Nephron progenitor cell (in vitro differentiated cells): Measurements from ENCODE around the gene CLASP1.
A peak's percentile ranks its signal among the peaks of the same experiment; 100 is the strongest.

Experiments used
- DNase-seq: peaks from one replicate; pipeline ENCODE4 v3.0.0; 2021
- H3K27ac Mint-ChIP-seq: 2 replicates; pipeline ENCODE4 v1.8.0; 2021; ENCODE audit warnings: mild to moderate bottlenecking, moderate library complexity, mixed read lengths
- H3K27me3 Mint-ChIP-seq: 2 replicates; pipeline ENCODE4 v1.8.0; 2021; ENCODE audit warnings: mild to moderate bottlenecking, low read depth, mixed read lengths; ENCODE audit not compliant: poor library complexity
- H3K36me3 Mint-ChIP-seq: 2 replicates; pipeline ENCODE4 v1.8.0; 2021; ENCODE audit warnings: low read depth, mixed read lengths
- H3K4me1 Mint-ChIP-seq: 2 replicates; pipeline ENCODE4 v1.8.0; 2021; ENCODE audit warnings: mixed read lengths
- H3K4me3 Mint-ChIP-seq: 2 replicates; pipeline ENCODE4 v1.8.0; 2021; ENCODE audit warnings: mild to moderate bottlenecking, moderate library complexity, mixed read lengths
- H3K9me3 Mint-ChIP-seq: 2 replicates; pipeline ENCODE4 v1.8.0; 2021; ENCODE audit warnings: mild to moderate bottlenecking, moderate library complexity, mixed read lengths
- TF ChIP-seq, protein P1 (sequence below): fragments of 200-600 bp; sonication (generic); IDR thresholded peaks from 2 replicates; pipeline ENCODE4 v1.5.0; 2021; ENCODE audit warnings: antibody characterized with exemption

Gene CLASP1

DNA sequence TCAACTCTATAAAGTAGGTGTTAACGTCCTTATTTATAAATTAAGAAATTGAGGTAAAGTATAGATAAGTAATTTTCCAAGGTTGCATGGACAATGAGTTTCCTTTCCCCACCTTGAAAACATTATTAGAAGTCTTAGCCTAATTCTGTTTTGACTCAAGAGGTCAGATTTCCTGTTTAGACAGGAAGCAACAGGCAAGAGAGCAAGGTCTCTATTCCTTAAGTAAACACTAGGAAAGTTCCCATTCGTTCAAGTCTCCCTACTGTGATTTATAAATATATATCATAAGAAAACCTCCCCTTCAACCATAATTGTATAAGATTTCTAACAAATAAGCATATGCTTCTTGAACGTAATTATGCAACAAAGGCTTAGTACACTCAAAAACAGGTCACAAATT is 40.3 kb downstream of the CLASP1 start:
- peaks cover 56% of the 10 kb centered on the region for H3K36me3 Mint-ChIP-seq
- no peak overlapping the region for H3K4me3 Mint-ChIP-seq
- no peaks in the 10 kb centered on the region for H3K4me1 Mint-ChIP-seq
- H3K27me3 Mint-ChIP-seq = no peaks in the 10 kb centered on the region
- H3K9me3 Mint-ChIP-seq = peaks cover 6% of the 10 kb centered on the region
- no peak for DNase-seq
- TF ChIP-seq, protein P1, sequence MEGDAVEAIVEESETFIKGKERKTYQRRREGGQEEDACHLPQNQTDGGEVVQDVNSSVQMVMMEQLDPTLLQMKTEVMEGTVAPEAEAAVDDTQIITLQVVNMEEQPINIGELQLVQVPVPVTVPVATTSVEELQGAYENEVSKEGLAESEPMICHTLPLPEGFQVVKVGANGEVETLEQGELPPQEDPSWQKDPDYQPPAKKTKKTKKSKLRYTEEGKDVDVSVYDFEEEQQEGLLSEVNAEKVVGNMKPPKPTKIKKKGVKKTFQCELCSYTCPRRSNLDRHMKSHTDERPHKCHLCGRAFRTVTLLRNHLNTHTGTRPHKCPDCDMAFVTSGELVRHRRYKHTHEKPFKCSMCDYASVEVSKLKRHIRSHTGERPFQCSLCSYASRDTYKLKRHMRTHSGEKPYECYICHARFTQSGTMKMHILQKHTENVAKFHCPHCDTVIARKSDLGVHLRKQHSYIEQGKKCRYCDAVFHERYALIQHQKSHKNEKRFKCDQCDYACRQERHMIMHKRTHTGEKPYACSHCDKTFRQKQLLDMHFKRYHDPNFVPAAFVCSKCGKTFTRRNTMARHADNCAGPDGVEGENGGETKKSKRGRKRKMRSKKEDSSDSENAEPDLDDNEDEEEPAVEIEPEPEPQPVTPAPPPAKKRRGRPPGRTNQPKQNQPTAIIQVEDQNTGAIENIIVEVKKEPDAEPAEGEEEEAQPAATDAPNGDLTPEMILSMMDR = no peak
- H3K27ac Mint-ChIP-seq = no peak overlapping the region

DNA sequence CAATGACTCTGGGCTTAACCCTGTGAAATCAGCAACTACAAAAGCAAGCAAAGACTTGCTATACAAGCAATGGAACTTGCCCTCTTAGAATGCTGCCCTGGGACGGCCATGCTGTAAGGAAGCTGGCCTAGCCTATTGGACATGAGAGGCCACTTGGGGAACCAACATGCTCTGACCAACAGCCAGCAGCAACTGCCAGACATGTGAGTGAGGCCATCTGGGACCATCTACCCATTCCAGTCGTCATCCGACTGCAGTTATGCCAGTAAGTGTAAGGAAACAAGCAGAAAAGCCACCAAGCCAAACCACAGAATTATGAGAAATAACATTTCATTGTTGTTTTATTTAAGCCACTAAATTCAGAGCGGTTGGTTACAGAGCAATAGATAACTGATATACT is 40.9 kb downstream of the CLASP1 start:
- Mint-ChIP-seq H3K4me1 (no peaks in the 10 kb centered on the region), H3K9me3 (peaks cover 6% of the 10 kb centered on the region), H3K4me3 (no peak overlapping the region), H3K27me3 (no peaks in the 10 kb centered on the region), H3K27ac (no peak overlapping the region), H3K36me3 (peaks cover 56% of the 10 kb centered on the region)
- DNase-seq = no peak
- TF ChIP-seq, protein P1 = no peak

DNA sequence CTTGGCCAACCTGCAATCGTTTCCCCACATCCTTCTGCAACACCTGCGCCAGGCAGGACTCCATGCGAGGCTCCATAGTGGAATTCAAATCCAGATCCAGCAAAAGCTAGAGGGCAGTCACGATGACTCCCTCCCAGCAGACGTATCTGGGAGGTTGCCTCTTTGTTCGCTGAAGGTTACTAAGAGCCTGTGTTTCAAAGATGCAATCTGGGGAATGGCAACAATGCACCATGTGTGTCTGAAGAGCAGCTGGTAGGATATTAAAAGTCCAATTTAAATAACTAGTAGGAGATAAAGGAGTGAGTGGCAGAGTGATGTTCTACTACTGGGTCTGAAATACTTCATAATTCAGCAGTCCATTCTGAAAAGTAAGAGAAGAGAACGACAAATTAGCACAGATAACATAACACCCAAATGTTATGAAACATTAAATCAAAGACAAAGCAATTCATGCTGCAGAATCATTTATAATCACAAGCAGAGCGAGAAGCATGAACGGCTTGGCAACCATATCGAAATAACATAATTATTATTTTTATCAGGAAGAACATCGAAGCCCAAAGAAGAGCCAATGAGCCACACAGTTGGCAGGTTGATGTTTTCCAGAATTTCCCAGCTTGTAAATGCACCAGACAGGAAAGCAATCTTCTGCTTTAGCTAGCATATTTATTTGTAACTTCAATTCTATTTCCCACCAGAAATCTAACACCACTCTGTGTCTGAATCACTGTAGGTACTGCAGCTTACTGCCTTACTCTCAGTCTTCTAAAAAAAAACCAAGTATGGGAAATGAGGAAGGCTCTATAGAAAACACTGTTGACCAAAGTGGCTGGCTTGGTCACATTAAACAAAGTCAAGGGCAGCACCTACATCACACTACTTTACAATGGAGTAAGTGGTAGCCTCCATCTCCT is 43.2 kb downstream of the CLASP1 start:
- H3K36me3 Mint-ChIP-seq = peaks cover 70% of the 10 kb centered on the region

DNA sequence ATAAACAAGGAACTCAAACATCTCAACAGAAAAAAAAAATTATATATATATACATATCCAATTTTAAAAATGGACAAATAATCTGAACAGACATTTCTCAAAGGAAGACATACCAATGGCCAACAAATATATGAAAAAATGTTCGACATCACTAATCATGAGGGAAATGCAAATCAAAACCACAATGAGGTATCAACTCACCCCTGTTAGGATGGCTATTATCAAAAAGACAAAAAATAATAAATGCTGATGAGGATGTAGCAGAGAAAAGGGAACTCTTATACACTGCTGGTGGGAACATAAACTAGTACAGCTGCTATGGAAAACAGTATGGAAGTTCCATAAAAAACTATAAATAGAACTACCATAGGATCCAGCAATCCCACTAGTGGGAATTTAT is 46.1 kb downstream of the CLASP1 start:
- Mint-ChIP-seq H3K27ac (no peak overlapping the region), H3K9me3 (no peaks in the 10 kb centered on the region), H3K4me3 (no peak overlapping the region), H3K27me3 (no peaks in the 10 kb centered on the region), H3K36me3 (peaks cover 74% of the 10 kb centered on the region), H3K4me1 (no peaks in the 10 kb centered on the region)
- TF ChIP-seq, protein P1 = no peak
- DNase-seq = no peak

More for the DNA sequence above, 43.2 kb downstream of the CLASP1 start:
- Mint-ChIP-seq H3K4me3 (no peak overlapping the region), H3K27me3 (no peaks in the 10 kb centered on the region), H3K27ac (peak overlapping the region; percentile 17), H3K9me3 (no peaks in the 10 kb centered on the region), H3K4me1 (no peaks in the 10 kb centered on the region)
- DNase-seq = no peak
- TF ChIP-seq, protein P1 = no peak

DNA sequence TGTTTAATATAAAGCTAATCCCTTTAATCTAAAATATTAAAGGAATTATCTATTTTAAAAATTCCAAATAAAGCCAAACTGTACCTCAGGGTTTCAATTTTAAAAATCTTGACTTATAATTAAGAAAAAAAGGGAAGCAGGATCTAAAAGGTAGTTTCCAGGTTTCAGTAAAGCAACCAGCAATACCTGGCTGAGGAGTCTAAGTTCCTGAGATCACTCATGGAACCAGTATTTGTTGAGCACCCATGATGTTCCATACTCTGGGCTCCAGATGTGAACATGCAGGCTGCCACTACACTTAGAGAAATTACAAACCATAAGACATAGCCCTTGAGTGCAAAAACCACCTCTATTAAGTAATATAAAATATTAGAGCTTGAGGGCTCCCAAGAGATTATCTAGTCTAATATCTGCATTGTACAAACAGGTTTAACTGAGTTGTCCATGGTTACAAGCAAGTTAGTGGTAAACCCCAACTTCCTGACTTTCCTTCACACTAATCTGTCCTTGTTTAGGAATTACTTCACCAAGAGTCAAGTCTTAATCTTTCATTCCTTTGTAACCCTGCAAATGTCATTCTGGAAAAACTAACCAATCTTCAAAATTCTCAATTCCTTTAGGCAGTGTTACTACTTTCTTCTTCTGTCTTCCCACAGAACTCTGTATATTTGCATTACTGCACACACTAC is 49.2 kb downstream of the CLASP1 start:
- no peak overlapping the region for H3K4me3 Mint-ChIP-seq
- TF ChIP-seq, protein P1 = no peak
- peaks cover 55% of the 10 kb centered on the region for H3K36me3 Mint-ChIP-seq
- peaks cover 15% of the 10 kb centered on the region for H3K4me1 Mint-ChIP-seq
- H3K27ac Mint-ChIP-seq = no peak overlapping the region
- DNase-seq = no peak
- no peaks in the 10 kb centered on the region for H3K27me3 Mint-ChIP-seq
- no peaks in the 10 kb centered on the region for H3K9me3 Mint-ChIP-seq
